Gastroesophageal sphincter (tissue), 3 donors: ENCODE measurements around the gene NEDD4.

Experiments used
- POLR2A ChIP-seq, 2 donors: fragments of 450-650 bp; IDR thresholded peaks; one replicate each; pipeline ENCODE4 v1.6.1; 2017; ENCODE audit warnings: antibody characterized with exemption in 2 of 2, mild to moderate bottlenecking in 2 of 2, moderate library complexity in 1 of 2
- TF ChIP-seq, protein P1 (sequence below), 4 experiments: fragments of 200-600 bp in 2 of 4; fragments of 450-650 bp in 2 of 4; sonication (generic) in 1 of 4; IDR thresholded peaks; one replicate each; pipeline ENCODE4 v1.5.1; 2017 to 2019; ENCODE audit warnings: antibody characterized with exemption in 4 of 4, mild to moderate bottlenecking in 2 of 4, moderate library complexity in 2 of 4

DNA sequence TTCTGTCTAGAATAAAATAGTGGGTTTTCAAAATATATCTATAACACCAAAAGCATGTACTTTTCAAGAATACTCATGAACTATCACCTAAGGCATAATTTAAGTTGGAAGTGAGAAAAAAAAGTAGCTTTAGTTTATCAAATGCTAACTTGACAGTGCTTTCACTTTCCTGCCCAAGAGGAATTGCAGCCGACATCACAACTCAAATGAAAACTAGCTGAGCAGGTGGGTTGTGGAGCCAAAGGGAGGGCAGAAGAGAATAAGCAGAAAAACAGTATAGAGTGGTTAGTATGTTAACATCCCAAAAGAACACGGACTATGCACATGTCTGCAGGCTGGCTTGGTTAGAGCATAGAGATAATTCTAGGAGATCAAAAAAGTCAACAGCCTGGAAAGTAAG is 120.9 kb downstream of the NEDD4 start:
- TF ChIP-seq POLR2A (IDR thresholded peaks at IDR 0.05) = no peak
- TF ChIP-seq, protein P1, sequence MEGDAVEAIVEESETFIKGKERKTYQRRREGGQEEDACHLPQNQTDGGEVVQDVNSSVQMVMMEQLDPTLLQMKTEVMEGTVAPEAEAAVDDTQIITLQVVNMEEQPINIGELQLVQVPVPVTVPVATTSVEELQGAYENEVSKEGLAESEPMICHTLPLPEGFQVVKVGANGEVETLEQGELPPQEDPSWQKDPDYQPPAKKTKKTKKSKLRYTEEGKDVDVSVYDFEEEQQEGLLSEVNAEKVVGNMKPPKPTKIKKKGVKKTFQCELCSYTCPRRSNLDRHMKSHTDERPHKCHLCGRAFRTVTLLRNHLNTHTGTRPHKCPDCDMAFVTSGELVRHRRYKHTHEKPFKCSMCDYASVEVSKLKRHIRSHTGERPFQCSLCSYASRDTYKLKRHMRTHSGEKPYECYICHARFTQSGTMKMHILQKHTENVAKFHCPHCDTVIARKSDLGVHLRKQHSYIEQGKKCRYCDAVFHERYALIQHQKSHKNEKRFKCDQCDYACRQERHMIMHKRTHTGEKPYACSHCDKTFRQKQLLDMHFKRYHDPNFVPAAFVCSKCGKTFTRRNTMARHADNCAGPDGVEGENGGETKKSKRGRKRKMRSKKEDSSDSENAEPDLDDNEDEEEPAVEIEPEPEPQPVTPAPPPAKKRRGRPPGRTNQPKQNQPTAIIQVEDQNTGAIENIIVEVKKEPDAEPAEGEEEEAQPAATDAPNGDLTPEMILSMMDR (IDR thresholded peaks at IDR 0.05) = no peak
